ENCODE measurements around the gene STMN3.

- no peak for TF ChIP-seq EZH2 (IDR thresholded peaks at IDR 0.05; ENCODE audit: borderline replicate concordance, low read length)
- TF ChIP-seq, protein P1, sequence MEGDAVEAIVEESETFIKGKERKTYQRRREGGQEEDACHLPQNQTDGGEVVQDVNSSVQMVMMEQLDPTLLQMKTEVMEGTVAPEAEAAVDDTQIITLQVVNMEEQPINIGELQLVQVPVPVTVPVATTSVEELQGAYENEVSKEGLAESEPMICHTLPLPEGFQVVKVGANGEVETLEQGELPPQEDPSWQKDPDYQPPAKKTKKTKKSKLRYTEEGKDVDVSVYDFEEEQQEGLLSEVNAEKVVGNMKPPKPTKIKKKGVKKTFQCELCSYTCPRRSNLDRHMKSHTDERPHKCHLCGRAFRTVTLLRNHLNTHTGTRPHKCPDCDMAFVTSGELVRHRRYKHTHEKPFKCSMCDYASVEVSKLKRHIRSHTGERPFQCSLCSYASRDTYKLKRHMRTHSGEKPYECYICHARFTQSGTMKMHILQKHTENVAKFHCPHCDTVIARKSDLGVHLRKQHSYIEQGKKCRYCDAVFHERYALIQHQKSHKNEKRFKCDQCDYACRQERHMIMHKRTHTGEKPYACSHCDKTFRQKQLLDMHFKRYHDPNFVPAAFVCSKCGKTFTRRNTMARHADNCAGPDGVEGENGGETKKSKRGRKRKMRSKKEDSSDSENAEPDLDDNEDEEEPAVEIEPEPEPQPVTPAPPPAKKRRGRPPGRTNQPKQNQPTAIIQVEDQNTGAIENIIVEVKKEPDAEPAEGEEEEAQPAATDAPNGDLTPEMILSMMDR (IDR thresholded peaks at IDR 0.05; ENCODE audit: low read length) = no peak
Measured at GRCh38 chr20:63693083-63693732, 40.0 kb upstream of the STMN3 start.
